NOMO-1 treated with dmso at 0.1 percent for 144 hours (cell line): Measurements from ENCODE around the gene KRT86.

ENCODE experiments used
- DNase-seq: peaks from one replicate; lab custom pipeline; 2025; ENCODE audit not compliant: unreplicated experiment; lab: John Stamatoyannopoulos, UW

The KRT86 gene

GRCh38 chr12:52274521-52275120 lies at the start of gene KRT86:
Gene KRT86 (plus strand): TSS chr12:52274645. CDS start chr12:52301917, 27,272 bp downstream.
- DNase-seq = no peak

DNA sequence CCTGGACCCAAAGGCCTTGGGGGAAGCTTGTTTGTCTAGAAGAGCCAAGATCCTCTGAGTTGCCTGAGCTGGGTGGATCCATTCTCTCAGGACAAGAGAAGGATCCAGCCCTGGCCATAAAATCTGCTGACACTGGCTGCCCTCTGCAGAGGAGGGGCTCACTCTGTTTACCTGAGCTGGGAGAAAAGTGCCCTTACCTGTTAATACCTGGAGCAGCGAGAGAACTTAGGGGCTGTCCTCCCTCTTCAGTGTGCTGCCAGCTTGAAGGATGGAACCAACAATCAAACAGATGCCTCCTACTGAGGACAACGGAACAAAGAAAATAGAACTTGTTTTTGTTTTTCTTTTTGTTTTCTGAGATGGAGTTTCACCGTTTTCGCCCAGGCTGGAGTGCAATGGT lies 48.7 kb upstream of the KRT86 start:
- DNase-seq = no peak

DNA sequence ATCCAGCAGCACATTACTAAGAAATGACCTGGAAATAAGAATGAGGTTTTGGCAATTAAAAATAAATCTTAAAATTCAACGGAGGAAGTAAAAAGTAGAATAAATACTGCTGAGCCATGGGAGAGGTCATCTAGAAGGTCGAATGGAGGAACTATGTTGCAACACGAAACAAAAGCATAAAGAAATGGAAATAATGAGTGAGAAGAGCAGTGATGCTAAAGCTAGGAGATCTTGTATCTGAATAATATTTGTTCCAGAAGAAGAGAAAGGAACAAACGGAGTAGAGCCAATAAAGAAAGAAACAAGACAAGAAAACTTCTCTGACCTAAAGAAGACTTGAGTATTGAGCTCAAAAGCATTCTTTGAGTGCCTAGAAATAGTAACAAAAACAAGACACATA lies 48.0 kb upstream of the KRT86 start:
- DNase-seq = no peak

- DNase-seq = no peak
These were observed 46.8 kb upstream of the KRT86 start for GRCh38 chr12:52227606-52228166.

- no peak for DNase-seq
These were observed 46.1 kb upstream of the KRT86 start for GRCh38 chr12:52228366-52228765.

GRCh38 chr12:52228931-52229330 lies 45.5 kb upstream of the KRT86 start:
- DNase-seq = no peak

GRCh38 chr12:52229836-52230343 lies 44.6 kb upstream of the KRT86 start:
- DNase-seq = no peak

GRCh38 chr12:52230364-52231281 lies 43.8 kb upstream of the KRT86 start:
- DNase-seq = no peak

- DNase-seq = no peak
These were observed 42.9 kb upstream of the KRT86 start for GRCh38 chr12:52231305-52232202.

GRCh38 chr12:52232203-52232673 lies 42.2 kb upstream of the KRT86 start:
- no peak for DNase-seq

DNA sequence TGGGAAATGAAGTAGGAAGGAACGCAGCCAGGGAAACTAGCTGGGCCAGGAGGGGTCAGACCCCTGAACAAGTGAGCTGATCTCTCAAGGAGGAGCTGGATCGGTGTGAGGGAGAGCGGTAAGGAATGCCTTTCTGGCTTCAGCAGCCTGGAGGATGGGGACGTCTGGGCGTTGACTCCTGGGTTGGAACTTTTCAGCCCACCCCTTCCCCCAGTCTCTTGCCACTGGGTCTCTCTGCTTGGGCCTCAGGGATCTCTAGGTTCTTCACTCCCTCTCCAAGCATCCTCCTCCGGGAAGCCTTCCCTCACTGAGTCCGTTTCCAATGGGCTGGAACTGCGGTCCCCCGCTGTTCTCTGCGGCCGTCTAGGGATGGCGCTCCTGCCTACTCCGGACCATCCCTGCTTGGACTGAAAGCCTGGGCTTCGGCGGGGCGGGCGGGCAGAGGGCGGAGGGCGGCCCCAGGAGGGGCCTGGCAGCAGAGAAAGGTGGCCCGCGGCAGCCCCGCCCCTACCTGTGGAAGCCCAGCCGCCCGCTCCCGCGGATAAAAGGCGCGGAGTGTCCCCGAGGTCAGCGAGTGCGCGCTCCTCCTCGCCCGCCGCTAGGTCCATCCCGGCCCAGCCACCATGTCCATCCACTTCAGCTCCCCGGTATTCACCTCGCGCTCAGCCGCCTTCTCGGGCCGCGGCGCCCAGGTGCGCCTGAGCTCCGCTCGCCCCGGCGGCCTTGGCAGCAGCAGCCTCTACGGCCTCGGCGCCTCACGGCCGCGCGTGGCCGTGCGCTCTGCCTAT lies 41.6 kb upstream of the KRT86 start, which contains the start of gene KRT7:
KRT7 (plus strand) TSS at position 570 of the 788 bp plus-strand sequence; CDS start at position 624, 54 bp downstream.
- DNase-seq = no peak

DNA sequence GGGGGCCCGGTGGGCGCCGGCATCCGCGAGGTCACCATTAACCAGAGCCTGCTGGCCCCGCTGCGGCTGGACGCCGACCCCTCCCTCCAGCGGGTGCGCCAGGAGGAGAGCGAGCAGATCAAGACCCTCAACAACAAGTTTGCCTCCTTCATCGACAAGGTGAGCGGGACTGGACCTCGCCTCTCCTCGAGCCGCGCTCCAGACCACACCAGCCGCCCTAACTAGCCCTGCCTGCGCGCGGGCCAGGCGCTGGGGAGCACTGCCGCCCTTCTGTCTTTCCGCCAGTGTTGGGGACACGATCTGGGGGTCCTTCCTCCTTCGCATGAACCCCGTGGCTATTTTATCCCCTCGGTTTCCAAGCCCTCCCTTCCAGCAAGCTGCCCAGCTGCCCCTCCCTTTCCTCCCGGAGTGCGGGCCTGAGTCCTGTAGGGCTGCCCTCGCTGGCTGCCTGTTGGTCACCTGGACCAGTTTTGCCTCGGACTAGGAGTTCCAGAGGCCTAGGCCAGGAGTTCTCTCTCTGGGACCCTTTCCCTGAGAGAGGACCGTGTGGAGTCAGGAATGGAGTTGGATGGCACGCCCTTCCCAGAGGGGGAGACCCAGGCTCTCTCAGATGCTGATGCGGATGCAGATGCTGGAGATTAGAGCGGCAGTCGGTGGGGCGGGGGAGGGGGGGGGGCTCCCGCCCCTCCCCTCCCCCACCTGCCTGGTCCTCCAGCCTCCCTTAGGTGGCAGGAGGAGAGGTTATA lies 40.8 kb upstream of the KRT86 start:
- DNase-seq = no peak

GRCh38 chr12:52234223-52234810 lies 40.1 kb upstream of the KRT86 start:
- DNase-seq = no peak

GRCh38 chr12:52235001-52235764 lies 39.3 kb upstream of the KRT86 start:
- DNase-seq = no peak

DNA sequence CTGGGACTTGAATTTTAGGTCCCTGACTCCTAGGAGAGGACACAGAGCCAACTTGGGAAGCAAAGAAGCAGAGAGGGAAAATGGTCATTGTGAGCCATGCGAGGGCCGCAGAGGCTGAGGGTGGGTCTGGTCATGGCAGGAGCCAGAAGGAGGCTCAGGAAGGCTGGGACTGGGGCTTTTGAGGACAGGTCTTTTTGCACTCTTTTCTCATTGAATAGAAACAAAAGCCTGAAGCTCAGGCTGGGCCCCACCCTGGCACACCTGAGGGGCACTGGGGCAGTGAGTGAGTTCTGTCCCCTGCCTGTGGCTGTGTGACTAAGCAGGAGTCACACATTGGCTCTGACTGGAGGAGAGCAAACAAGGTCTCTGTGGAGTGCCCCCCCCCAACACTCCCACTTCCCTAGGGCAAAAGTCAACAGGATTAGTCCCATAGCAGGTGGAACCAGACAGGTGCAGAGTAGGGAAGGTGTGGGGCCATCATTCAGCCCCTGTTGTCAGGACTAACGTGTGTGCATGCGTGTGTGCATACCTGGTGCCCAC lies 38.6 kb upstream of the KRT86 start:
- no peak for DNase-seq

DNA sequence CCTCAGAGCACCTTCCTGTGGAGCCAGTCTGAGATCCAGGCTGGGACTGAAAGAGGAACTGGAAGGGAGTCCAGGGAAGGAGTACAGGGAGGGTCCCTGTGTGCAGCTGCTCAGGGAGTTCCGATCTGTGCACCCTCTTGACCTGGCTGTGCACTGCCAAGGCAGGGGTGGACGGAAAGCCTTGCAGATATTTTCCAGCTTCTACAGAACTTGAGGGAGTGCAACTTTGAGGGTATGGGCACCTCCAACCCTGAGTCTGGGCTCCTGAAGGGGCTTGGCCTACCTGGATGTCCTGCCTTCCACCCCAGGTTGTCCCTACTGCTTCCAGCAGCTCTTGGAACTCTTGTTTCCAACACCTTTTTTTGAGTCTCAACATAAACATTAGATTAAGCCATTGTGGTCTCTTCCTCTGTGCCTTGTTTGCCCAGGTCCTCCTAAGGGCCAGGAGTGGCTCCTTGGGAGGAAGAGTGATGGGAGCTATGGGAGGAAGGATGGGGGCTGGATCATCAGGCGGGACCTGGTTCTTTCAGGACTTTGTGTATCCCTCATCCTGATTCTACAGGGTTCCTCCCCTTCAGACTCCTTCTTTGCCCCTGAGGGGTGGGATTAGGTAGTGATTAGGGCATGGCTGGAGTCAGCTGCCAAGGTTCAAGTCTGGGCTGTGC lies 37.9 kb upstream of the KRT86 start:
- DNase-seq = no peak

DNA sequence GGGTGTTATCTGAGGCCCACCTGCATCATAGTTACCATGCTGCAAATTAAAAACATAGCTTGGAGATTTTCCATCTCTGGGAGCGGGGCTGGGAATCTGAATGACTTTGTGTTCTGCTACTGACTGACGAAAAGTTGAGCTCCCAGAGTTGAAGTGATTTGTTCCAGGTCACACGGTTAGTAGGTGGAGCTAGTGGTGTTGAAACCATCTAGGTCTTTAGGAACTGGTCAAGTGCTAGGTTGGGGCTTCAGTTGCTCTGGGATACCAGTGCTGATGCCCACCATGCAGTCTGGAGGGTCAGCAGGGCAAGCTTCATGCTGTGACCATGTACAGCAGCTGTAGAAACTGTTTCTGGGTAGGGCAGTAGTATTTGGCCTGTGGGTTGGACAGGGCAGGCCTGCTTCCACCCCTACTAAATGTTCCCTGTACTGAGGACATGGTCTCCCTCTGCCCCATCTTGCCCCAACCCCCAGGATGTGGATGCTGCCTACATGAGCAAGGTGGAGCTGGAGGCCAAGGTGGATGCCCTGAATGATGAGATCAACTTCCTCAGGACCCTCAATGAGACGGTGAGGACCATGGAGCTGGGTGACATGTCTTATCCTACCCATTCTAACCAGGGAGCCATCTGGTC lies 36.1 kb upstream of the KRT86 start:
- no peak for DNase-seq
